T follicular helper cell (primary cell): ENCODE results near the gene ITPR2.
"Not testable (repeated sequence)": the region's sequence is repeated elsewhere in the genome, so short reads cannot be mapped to it uniquely, and the experiment has no call there.

Experiments
- DNase-seq: peaks from one replicate; pipeline ENCODE4 v3.0.0-alpha.2; 2020; ENCODE audit warnings: low read depth

ITPR2 gene

DNA sequence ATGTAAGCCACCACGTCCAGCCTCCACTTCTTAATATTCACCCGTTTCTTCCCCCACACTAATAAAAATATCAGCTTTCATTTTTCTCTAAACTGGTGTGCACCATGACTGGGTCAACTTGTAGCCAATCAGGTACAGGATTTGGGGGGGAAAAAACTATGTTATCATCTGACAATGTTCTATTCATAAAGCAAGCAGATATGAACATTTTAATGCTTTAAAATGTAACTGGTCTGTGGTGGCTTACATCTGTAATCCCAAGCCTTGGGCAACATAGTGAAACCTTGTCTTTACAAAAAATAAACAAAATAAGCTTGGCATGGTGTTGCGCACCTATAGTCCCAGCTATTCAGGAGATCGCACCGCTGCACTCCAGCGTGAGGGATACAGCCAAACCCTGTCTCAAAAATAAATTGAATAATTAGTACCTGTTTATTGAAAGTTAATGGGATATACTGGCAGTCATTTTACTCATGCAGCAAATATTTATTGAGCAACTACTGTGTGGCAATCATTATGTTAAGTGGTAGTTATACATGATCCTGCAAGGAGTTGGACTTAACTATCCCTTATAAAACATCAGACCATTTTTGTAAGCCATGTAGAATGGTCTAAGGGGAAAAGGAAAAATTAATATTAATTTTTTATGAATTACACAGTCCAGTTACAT, 15.3 kb upstream of the ITPR2 start:
- no peak for DNase-seq

DNA sequence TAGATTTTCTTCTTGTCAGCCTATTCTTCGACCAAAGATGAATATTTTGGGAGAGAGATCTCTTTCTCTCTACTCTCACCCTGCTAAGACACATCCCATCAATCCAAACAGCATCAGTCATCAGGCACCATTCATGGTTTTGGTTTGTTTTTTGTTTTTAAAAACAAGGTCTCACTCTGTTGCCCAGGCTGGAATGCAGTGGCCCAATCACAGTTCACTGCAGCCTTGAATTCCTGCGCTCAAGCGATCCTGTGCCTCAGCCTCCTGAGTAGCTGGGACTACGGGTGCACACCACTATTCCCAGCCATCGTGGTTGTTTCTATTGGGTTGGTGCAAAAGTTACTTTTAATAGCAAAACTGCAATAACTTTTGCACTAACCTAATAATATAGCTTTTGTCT, 14.4 kb upstream of the ITPR2 start:
- no peak for DNase-seq

- DNase-seq, result no peak
Observed at GRCh38 chr12:26846416-26846815, 13.4 kb upstream of the ITPR2 start.

DNA sequence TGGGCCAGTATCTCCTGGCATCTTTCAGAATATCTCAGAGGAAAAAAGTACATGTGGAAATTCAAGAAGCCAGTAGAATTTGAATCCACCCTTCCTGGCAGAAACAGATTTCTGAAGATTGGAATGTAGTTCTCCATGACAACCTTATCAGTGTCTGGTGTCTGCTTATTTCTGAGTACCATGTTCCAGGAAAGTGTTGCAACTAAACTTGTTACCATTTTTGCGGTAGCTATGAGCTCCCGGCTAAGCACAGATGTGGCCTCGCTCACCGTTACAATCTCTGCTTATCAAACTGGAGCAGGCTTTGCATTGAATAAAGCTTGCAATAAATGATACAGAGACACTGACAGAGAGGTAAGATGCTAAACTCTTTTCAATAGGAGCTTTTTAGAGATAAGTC, 13.0 kb upstream of the ITPR2 start:
- no peak for DNase-seq

DNA sequence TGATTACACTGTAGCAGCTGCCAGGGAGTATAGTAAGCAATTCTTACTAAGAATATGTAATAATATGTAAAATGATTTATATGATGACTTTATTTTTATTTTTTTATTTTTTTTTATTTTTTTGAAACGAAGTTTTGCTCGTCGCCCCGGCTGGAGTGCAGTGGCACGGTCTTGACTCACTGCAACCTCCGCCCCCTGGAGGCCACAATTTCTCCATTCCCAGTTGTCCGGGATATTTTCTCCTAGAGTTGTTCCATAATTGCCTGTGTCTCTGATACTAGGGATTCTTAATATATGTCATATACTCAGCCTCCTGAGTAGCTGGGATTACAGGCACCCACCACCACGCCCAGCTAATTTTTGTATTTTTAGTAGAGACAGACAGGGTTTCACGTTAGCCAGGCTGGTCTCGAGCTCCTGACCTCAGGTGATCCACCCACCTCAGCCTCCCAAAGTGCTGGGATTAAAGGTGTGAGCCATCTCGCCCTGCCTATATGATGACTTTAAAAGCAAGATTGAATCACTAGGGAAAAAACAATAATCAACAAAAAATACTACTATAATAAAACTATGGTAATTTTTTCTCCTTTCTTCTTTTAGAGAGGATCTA, 12.2 kb upstream of the ITPR2 start:
- DNase-seq, result no peak

DNA sequence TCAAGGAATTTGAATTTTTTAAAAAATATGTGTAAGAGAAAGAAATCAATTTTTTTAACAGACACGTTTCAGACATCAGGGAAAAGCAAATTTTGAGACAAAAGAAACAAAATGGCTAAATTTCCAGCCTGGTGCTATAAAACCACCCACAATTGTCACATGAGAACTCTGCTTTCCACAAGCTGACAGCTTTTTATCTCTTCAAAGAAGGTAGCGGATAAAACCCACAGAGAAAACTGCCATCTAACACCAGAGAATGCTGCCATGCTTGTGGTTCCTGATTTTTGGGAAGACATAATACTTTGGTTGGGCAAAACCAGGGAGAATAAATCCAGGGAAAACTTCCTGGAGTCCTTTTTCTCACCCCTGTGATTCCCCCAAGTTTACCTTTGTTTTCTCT, 10.3 kb upstream of the ITPR2 start:
- DNase-seq, result no peak

- no peak for DNase-seq
Observed at GRCh38 chr12:26841085-26841484, 8.1 kb upstream of the ITPR2 start.

- DNase-seq, result no peak
Observed at GRCh38 chr12:26839512-26839911, 6.5 kb upstream of the ITPR2 start.

DNA sequence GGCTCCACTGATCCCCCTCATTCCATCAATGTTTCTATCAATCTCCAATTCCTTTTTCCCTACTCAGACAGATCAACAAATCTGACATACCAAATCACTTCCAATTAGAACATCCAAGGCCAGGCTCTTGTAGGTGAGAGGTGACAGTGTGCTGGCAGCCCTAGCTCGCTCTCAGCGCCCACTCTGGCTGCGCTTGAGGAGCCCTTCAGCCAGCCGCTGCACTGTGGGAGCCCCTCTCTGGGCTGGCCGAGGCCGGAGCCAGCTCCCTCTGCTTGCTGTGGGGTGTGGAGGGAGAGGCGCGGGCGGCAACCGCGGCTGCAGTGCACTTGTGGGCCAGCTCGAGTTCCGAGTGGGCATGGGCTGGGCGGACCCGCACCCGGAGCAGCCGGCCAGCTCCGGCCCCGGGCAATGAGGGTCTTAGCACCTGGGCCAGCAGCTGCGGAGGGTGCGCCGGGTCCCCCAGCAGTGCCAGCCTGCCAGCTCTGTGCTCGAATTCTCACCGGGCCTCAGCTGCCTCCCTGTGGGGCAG, 6.0 kb upstream of the ITPR2 start:
- DNase-seq, result no peak

- no peak for DNase-seq
Observed at GRCh38 chr12:26836201-26836600, 3.2 kb upstream of the ITPR2 start.

- not testable (repeated sequence) for DNase-seq
Observed at GRCh38 chr12:26834503-26835060, 1.6 kb upstream of the ITPR2 start.

GRCh38 chr12:26833743-26834490, 923 bp upstream of the ITPR2 start:
- DNase-seq, result no peak

DNA sequence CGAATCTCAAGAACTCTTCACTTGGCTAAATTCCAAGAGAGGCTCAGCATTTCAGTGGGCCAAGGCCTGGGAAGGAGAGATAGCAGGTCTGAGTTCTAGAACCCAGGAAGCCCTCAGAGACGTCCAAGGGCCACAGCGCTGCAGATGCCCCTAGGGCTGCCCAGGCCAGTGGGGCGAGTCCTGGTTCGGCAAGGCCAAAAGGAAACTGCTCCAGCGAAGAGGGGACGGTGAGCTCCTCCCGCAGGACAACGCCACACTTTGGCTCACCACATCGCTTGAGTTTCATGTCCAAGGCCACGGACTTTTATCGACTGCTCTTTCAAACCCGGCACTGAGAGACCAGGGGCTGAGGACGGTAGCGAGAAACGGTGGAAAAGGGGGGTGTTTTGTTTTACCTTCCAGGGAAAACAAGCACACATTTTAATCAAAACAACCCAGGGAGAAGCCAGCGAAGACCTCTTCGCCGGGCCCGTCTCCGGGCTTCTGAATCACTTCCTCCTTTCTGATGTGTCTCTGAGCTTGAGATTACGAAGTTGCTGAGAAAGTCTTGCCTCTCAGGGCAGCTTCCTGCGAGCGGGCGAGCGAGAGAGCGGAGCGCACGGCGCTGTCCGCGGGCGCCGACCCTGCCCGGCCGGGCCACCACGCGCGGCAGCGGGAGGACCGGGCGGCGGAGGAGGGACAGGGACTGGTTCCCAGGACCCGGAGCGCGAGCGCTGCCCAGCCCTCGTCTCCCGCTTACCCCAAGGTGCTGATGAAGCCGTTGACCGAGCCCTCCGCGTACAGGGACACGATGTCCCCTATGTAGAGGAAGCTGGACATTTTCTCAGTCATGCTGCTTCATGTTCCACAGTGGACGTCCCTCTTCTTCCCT, 808 bp downstream of the ITPR2 start:
- peak; percentile 43 for DNase-seq

DNA sequence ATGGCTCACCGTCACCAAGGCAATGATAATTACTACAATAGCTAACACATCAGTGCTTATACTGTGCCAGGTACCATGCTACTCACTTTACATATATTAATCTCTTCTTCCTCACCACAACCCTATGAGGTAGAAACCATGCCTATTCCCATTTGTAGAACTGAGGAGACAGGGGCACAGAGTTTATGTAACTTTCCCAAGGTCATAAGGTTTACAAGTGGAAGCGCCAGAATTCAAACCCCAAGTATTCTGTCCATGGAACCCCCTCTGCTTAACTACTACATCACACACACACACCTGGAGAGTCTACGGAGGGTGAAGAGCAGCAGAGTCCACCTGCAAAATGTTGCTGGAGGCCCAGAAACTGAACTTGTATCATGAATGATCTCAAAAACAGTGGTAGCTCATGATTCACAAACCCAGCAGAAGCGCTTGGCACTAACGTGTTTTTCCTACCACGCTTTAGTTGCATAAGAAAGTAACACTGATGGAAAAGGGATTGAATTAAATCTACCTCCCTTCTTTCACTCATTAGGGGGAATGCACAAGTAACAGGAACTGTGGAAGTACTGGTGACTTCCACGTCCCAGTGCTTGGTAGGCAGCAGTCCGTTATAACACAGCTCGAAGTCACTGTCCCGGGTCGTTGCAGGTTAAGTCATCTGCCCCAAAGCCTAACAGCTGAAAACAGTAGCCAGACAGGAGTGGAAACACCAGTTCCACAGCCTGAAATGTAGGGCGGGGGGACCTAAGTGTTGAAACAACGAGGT, 2.0 kb downstream of the ITPR2 start:
- DNase-seq, result no peak

DNA sequence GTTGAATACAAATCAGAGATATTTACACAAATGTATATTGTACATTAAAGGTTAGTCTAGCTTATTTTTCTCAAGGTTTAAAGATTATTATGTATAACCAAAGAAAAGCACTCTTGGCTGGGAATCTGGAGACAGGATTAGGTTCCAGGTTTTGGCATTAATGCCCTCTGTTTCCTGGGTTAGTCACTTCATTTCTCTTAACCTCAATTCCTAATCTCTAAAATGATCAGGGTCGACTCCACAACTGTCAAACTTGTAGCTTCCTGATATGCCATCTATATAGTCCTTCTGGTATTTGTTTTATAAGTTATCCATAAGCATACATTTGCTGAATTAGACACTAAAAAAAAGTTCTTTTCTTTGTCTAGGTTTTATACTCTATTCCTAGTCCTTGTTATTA, 2.6 kb downstream of the ITPR2 start:
- DNase-seq, result no peak

DNA sequence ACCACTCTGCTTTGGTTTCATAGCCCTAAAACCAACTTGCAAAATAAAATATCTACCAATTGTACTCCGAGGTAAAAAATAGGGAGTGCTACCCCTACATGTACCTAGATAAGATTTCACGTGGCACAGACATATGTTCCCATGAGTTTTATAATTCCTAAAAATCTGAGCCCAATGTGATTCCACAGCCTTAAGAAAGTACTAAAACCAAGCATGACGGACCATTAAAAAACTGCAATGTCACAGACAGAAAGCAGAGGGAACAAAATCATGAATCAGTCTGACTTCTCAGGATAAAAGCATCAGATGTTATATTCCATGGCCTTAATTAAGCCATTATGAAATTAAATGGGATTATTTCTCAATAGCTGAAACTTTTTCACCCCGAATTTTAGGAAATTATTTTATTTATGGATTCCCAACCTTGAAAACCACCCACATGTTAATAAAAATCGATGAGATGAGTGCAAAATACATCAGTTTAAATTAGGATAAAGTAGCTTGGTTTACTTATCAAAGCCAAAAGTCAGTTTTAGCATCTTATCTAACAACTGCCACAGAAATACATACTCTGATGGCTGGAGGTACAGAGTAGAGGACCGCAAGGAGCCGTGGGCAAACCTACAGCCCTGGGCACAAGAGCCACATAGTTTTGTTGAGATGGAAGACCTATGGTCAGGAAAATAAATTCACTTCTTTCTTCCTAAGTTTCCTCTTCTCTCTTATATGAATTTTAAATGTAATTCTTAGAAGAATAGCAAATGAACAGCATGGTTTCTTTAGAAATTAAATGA, 4.5 kb downstream of the ITPR2 start:
- no peak for DNase-seq

DNA sequence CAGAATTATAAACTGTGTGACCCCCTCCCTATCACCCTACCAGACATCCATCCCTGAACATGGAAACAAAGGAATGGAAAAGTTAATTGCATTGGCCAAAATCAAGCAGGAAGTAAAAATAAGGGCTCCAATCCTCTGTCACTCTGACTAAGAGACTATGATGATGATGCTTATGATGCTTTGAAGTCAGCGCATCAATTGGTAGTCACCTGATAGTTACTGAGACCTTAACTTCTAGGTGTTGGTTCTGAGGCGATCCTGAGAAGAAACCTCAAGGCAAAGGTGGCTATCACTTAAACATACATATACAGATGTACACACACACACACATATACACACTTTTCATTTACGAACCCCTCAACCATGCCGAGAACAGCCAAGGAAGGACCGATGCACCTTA, 6.6 kb downstream of the ITPR2 start:
- DNase-seq, result no peak

GRCh38 chr12:26825459-26826016, 7.5 kb downstream of the ITPR2 start:
- no peak for DNase-seq

GRCh38 chr12:26823390-26823789, 9.6 kb downstream of the ITPR2 start:
- DNase-seq, result no peak

GRCh38 chr12:26822026-26822425, 11.0 kb downstream of the ITPR2 start:
- DNase-seq, result no peak
